Omental fat pad (tissue), 4 donors: ENCODE results near the gene REX1BD. TPM values are rescaled to one million over a fixed set of nuclear protein-coding genes. Genes with fewer than 3 reads are reported as not detected.

Experiments
- ATAC-seq: fragments of 150-250 bp; one replicate; pipeline ENCODE4 v1.9.1; 2016; ENCODE audit warnings: mild to moderate bottlenecking, moderate library complexity; ENCODE audit not compliant: low FRiP score
- DNase-seq: peaks from one replicate; pipeline ENCODE4 v3.0.0-alpha.2; 2019; ENCODE audit warnings: low spot score
- total RNA-seq, 4 donors: library from RNA; depleted of rRNA; stranded (reverse); fragments of >200 nt; gene quantifications; one replicate each; pipeline ENCODE4 v1.1.0, GENCODE V29; 2016
- TF ChIP-seq, protein P1 (sequence below), 3 donors: fragments of 450-650 bp; IDR thresholded peaks; one replicate each; pipeline ENCODE4 v1.5.1; 2016 to 2017; ENCODE audit warnings: antibody characterized with exemption in 3 of 3, mild to moderate bottlenecking in 3 of 3, moderate library complexity in 2 of 3

The REX1BD gene
- total RNA-seq, 4 donors from 2014 or later, result 79.5 to 127 (median 101) TPM

DNA sequence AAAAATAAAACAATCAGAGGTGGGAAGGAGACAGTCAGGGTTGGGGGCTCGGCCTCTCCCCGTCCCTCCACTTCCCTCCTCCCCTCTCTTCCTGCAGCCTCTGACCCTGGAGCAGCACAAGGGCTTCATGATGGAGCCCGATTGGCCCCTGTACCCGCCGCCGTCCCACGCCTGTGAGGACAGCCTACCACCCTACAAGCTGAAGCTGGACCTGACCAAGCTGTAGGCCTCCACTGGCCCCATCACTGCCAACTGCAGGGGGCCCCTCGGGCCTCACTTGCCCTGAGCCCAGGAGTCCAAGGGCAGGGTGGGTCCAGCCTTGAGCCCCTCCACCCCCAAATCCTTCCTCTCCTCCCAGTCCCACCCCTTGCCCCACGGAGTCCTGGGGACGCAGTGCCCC is 31.7 kb downstream of the REX1BD start:
- ATAC-seq (no peak), DNase-seq (no peak)
- TF ChIP-seq, protein P1, sequence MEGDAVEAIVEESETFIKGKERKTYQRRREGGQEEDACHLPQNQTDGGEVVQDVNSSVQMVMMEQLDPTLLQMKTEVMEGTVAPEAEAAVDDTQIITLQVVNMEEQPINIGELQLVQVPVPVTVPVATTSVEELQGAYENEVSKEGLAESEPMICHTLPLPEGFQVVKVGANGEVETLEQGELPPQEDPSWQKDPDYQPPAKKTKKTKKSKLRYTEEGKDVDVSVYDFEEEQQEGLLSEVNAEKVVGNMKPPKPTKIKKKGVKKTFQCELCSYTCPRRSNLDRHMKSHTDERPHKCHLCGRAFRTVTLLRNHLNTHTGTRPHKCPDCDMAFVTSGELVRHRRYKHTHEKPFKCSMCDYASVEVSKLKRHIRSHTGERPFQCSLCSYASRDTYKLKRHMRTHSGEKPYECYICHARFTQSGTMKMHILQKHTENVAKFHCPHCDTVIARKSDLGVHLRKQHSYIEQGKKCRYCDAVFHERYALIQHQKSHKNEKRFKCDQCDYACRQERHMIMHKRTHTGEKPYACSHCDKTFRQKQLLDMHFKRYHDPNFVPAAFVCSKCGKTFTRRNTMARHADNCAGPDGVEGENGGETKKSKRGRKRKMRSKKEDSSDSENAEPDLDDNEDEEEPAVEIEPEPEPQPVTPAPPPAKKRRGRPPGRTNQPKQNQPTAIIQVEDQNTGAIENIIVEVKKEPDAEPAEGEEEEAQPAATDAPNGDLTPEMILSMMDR (IDR thresholded peaks at IDR 0.05), result no peak

DNA sequence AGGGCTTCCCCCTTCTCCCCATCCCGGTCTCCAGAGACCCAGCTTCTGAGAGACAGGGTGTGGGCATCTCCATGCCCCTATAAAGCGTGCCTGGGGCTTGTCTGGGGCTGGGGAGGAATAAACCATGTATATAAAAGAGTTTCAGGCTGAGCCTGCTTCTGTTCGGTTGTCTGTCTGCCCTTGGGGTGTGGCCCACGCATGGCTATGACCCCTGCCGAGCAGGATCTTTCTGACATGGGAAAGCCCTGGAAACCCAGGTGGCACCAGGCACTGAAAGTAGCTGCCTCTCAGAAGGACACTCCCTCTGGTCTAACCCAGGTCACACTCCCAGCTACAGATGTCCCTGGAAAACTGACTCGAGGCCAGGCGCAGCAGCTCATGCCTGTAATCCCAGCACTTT is 32.3 kb downstream of the REX1BD start:
- ATAC-seq, result no peak
- TF ChIP-seq, protein P1 (IDR thresholded peaks at IDR 0.05), result no peak

DNA sequence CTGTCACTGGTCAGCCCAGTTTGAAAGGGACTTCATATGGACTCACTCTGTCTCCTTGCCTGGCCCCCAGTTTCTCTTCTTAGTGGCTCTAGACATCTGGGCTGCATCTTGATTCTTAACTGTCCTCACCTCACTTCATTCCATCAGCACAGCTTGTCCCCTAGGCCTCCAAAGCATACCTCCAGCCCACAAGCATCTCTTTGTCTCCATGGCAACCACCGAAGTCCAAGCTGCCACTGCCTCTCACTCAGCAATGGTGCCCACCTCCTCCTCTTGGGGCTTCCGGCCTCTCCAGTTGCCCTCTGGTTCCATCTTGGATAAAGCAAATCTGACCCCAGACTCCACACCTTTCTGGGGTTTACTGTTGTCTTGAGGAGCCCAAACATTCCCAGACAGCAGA is 38.3 kb downstream of the REX1BD start:
- DNase-seq, result no peak
- no peak for ATAC-seq
- TF ChIP-seq, protein P1 (IDR thresholded peaks at IDR 0.05), result no peak

More for the DNA sequence above, 32.3 kb downstream of the REX1BD start:
- no peak for DNase-seq

DNA sequence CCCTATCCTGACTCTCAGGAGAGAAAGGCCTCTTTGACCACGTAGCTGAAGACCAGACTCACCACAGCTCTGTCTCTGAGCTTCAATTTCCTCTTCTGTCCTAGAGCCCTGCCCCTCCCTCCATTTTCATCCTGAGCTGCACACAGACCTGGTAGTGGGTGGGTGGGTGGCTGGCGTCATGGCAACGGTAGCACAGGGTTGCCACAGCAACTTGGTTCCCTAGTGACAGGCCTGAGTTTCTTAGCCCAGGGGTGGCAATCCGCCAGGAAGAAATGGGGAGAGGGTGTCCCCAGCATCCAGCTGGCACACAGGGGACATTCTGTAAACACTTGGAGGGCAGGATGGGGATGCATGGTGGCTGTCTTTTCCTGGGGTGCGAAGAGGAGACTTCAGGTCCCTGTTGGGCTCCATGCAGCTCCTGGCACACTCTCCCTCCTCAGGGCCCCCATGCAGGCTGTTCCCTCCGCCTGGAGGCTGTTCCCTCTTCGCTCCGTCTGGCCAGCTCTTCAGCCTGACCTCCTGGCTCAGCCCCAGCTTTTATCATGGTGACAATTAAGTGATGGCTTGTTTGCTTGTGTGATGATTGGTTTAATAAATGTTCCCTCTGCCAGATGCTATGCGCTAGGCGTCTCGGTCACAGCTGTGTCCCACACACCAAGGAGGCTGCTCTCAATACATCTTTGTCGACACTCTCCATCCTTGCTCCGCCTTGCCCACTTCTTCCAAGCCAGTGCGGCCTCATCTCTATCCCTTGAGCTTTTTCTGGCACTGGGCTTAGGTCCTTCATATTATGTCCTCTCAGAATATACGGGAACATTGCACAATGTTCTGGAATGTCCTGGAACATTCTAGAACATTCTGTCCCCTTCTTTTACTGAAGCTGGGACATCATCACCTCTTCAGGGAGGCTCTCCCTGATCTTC is 40.8 kb downstream of the REX1BD start:
- ATAC-seq (no peak), DNase-seq (no peak)
- TF ChIP-seq, protein P1 (IDR thresholded peaks at IDR 0.05), result no peak

DNA sequence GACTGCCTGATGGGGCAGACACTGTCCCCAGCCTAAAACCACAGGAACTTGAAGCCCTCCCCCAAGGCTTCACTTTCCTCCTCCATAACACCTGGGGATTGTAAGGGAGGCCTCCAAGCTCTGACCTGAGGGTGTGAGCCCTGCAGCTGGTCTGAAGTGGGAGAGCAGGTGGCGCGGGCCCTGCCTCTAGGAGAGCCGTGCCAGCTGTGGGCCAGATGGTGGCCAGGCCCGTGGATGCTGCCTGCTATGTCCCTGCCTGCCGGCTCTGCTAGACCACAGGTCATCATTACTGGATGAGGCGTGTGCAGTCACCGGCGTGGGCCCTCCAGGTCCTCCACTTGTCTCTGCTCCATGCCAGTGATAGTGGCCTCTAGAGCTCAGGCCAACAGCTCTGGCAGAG is 44.7 kb downstream of the REX1BD start:
- TF ChIP-seq, protein P1 (IDR thresholded peaks at IDR 0.05), result no peak
- no peak for DNase-seq
- no peak for ATAC-seq

- no peak for ATAC-seq
- TF ChIP-seq, protein P1 (IDR thresholded peaks at IDR 0.05), result no peak
- DNase-seq, result no peak
These were observed 46.2 kb downstream of the REX1BD start for GRCh38 chr19:18634612-18635297.
